Measurements from ENCODE around the gene PLEKHN1. TPM values are rescaled to one million over a fixed set of nuclear protein-coding genes. Genes with fewer than 3 reads are reported as not detected.

Gene PLEKHN1
- polyA plus RNA-seq, 1 experiment: 0.88 TPM

GRCh38 chr1:967466-968343, 1.4 kb downstream of the PLEKHN1 start:
- Histone ChIP-seq H3K27me3 (ENCODE audit: control insufficient read depth, insufficient read depth, low read length) (no peaks in the 10 kb centered on the region), H3K4me3 (ENCODE audit: low read depth, low read length) (no peak overlapping the region), H3K36me3 (ENCODE audit: control insufficient read depth, insufficient read depth, low read length) (peaks cover 6% of the 10 kb centered on the region; the same call in 1 of the 2 replicates)
- no peak for DNase-seq (ENCODE audit: low read depth)
- ChIA-PET CTCF (interaction anchor here (1.0 to 2.6 kb wide), 4 partner anchors 8 to 98 kb away, joined by 4 to 11 read pairs (median 6); no protein-coding TSS in a partner anchor), POLR2A (no interaction called here)
- no peak for TF ChIP-seq CTCF (IDR thresholded peaks at IDR 0.05; ENCODE audit: insufficient read depth, low read depth, low read length)

GRCh38 chr1:969260-969855, 3.1 kb downstream of the PLEKHN1 start:
- no peaks in the 10 kb centered on the region for H3K27me3 ChIP-seq (ENCODE audit: control insufficient read depth, insufficient read depth, low read length)
- ChIA-PET POLR2A (no interaction called here), CTCF (interaction anchor here (1.0 to 1.3 kb wide), 3 partner anchors 14 to 29 kb away, joined by 3 to 5 read pairs (median 4); no protein-coding TSS in a partner anchor)
- no peak for DNase-seq (ENCODE audit: low read depth)
- 0 out of 2 replicates have a peak, but pooled peaks cover 2% of the 10 kb centered on the region for H3K36me3 ChIP-seq (ENCODE audit: control insufficient read depth, insufficient read depth, low read length)
- H3K4me3 ChIP-seq (ENCODE audit: low read depth, low read length): no peak overlapping the region
- TF ChIP-seq CTCF (IDR thresholded peaks at IDR 0.05; ENCODE audit: insufficient read depth, low read depth, low read length): no peak

GRCh38 chr1:970242-970972, 4.1 kb downstream of the PLEKHN1 start:
- Histone ChIP-seq H3K4me3 (ENCODE audit: low read depth, low read length) (no peak overlapping the region), H3K36me3 (ENCODE audit: control insufficient read depth, insufficient read depth, low read length) (no peaks in the 10 kb centered on the region), H3K27me3 (ENCODE audit: control insufficient read depth, insufficient read depth, low read length) (no peaks in the 10 kb centered on the region)
- TF ChIP-seq CTCF (IDR thresholded peaks at IDR 0.05; ENCODE audit: insufficient read depth, low read depth, low read length): no peak
- ChIA-PET CTCF (interaction anchor here (1.0 to 1.3 kb wide), 3 partner anchors 13 to 30 kb away, joined by 3 to 5 read pairs (median 4); no protein-coding TSS in a partner anchor), POLR2A (no interaction called here)
- DNase-seq (ENCODE audit: low read depth): no peak

- ChIA-PET CTCF (interaction anchor here (1.3 to 1.5 kb wide), 2 partner anchors 12 to 13 kb away, joined by 4 to 8 read pairs; no protein-coding TSS in a partner anchor), POLR2A (no interaction called here)
- no peaks in the 10 kb centered on the region for H3K27me3 ChIP-seq (ENCODE audit: control insufficient read depth, insufficient read depth, low read length)
Measured at GRCh38 chr1:970973-971730, 4.9 kb downstream of the PLEKHN1 start.

More at GRCh38 chr1:970973-971730, 4.9 kb downstream of the PLEKHN1 start:
- TF ChIP-seq CTCF (IDR thresholded peaks at IDR 0.05; ENCODE audit: insufficient read depth, low read depth, low read length): no peak
- DNase-seq (ENCODE audit: low read depth): no peak
- Histone ChIP-seq H3K36me3 (ENCODE audit: control insufficient read depth, insufficient read depth, low read length) (no peaks in the 10 kb centered on the region), H3K4me3 (ENCODE audit: low read depth, low read length) (no peak overlapping the region)
